ENCODE data around the gene CASP14. TPM values are rescaled to one million over a fixed set of nuclear protein-coding genes. Genes with fewer than 3 reads are reported as not detected.

The CASP14 gene
- total and polyA plus RNA-seq, 2 experiments from 2014 or later: not detected

DNA sequence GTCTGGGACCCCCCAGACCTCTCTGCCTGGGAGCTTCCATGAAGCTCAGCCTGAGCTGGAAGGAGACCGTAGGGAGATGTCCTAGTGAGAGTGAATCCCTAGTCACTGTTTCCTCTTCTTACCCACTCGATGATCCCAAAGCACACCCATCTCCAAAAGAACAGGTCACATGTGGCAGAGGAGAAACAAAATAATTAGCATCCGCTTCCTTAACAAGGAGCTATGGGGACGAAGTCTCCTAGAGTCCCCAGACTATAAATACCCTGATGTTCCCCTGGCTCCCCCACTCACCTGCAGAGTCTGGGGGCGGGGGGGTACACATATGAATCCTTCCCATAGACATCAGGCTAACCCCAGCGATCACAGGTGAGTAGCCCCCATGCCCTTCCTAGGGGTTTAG lies 32.6 kb downstream of the CASP14 start, which contains the start of gene OR1I1 (continued):
- TF ChIP-seq, protein P1, sequence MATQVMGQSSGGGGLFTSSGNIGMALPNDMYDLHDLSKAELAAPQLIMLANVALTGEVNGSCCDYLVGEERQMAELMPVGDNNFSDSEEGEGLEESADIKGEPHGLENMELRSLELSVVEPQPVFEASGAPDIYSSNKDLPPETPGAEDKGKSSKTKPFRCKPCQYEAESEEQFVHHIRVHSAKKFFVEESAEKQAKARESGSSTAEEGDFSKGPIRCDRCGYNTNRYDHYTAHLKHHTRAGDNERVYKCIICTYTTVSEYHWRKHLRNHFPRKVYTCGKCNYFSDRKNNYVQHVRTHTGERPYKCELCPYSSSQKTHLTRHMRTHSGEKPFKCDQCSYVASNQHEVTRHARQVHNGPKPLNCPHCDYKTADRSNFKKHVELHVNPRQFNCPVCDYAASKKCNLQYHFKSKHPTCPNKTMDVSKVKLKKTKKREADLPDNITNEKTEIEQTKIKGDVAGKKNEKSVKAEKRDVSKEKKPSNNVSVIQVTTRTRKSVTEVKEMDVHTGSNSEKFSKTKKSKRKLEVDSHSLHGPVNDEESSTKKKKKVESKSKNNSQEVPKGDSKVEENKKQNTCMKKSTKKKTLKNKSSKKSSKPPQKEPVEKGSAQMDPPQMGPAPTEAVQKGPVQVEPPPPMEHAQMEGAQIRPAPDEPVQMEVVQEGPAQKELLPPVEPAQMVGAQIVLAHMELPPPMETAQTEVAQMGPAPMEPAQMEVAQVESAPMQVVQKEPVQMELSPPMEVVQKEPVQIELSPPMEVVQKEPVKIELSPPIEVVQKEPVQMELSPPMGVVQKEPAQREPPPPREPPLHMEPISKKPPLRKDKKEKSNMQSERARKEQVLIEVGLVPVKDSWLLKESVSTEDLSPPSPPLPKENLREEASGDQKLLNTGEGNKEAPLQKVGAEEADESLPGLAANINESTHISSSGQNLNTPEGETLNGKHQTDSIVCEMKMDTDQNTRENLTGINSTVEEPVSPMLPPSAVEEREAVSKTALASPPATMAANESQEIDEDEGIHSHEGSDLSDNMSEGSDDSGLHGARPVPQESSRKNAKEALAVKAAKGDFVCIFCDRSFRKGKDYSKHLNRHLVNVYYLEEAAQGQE (IDR thresholded peaks at IDR 0.05; ENCODE audit: unreplicated experiment): no peak
- TF ChIP-seq ZNF114 (CRISPR knock-in tag; IDR thresholded peaks at IDR 0.05): no peak
- TF ChIP-seq, protein P2, sequence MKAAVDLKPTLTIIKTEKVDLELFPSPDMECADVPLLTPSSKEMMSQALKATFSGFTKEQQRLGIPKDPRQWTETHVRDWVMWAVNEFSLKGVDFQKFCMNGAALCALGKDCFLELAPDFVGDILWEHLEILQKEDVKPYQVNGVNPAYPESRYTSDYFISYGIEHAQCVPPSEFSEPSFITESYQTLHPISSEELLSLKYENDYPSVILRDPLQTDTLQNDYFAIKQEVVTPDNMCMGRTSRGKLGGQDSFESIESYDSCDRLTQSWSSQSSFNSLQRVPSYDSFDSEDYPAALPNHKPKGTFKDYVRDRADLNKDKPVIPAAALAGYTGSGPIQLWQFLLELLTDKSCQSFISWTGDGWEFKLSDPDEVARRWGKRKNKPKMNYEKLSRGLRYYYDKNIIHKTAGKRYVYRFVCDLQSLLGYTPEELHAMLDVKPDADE (IDR thresholded peaks at IDR 0.05): no peak
- TF ChIP-seq CREB1 (CRISPR knock-in tag; IDR thresholded peaks at IDR 0.05; ENCODE audit: low read depth): no peak

DNA sequence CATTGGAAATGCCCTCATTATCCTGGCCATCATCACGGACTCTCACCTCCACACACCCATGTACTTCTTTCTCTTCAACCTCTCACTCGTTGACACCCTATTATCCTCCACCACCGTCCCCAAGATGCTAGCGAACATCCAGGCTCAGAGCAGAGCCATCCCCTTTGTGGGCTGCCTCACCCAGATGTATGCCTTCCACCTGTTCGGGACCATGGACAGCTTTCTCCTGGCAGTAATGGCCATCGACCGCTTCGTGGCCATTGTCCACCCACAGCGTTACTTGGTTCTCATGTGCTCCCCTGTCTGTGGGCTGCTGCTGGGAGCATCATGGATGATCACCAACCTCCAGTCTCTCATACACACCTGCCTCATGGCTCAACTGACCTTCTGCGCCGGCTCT lies 37.9 kb downstream of the CASP14 start:
- no peak for DNase-seq (ENCODE audit: low spot score)
- Mint-ChIP-seq H3K9me3 (no peaks in the 10 kb centered on the region), H3K27ac (no peak overlapping the region), H3K4me1 (no peaks in the 10 kb centered on the region), H3K36me3 (ENCODE audit: low read depth) (no peaks in the 10 kb centered on the region), H3K4me3 (no peak overlapping the region), H3K27me3 (ENCODE audit: insufficient read depth, low read depth, poor library complexity) (peaks cover 4% of the 10 kb centered on the region)
- Histone ChIP-seq H3K9me2 (ENCODE audit: insufficient read depth) (no peaks in the 10 kb centered on the region), H2AFZ (no peak overlapping the region), H3K27me3 (ENCODE audit: insufficient read depth) (no peaks in the 10 kb centered on the region), H3K27ac (ENCODE audit: low read depth) (no peak overlapping the region), H3K4me1 (ENCODE audit: insufficient read depth) (no peaks in the 10 kb centered on the region), H4K20me1 (replicated peaks; ENCODE audit: insufficient read depth) (no peaks in the 10 kb centered on the region), H3K4me3 (no peak overlapping the region), H3F3A (replicated peaks; ENCODE audit: low read depth) (no peaks in the 10 kb centered on the region), H3K4me2 (no peak overlapping the region), H3K36me3 (ENCODE audit: insufficient read depth) (no peaks in the 10 kb centered on the region), H3K79me2 (replicated peaks; ENCODE audit: insufficient read depth) (no peaks in the 10 kb centered on the region)
- TF ChIP-seq STAT1 (IDR thresholded peaks at IDR 0.05; ENCODE audit: unreplicated experiment) (no peak), EZH2phosphoT487 (IDR thresholded peaks at IDR 0.05; ENCODE audit: unreplicated experiment) (no peak), CREB1 (CRISPR knock-in tag; IDR thresholded peaks at IDR 0.05; ENCODE audit: low read depth) (no peak), EZH2 (IDR thresholded peaks at IDR 0.05; ENCODE audit: low read depth, unreplicated experiment) (no peak)
- TF ChIP-seq, protein P1 (IDR thresholded peaks at IDR 0.05; ENCODE audit: unreplicated experiment): peak; percentile 29
- ATAC-seq: no peak
